Hepatocyte (in vitro differentiated cells): ENCODE results near the gene TMEM200B. TPM values are rescaled to one million over a fixed set of nuclear protein-coding genes. Genes with fewer than 3 reads are reported as not detected.

ENCODE experiments used
- DNase-seq: peaks from one replicate; pipeline ENCODE4 v3.0.0-alpha.2; 2016; ENCODE audit warnings: low spot score
- H2AFZ ChIP-seq: fragments of 200-600 bp; sonication (generic); 2 replicates; pipeline ENCODE4 v1.6.0; 2016; ENCODE audit warnings: antibody characterized with exemption, mild to moderate bottlenecking
- H3K27ac ChIP-seq: fragments of 200-600 bp; sonication (generic); 2 replicates; pipeline ENCODE4 v1.5.1; 2016; ENCODE audit warnings: mild to moderate bottlenecking
- H3K27me3 ChIP-seq: fragments of 200-600 bp; sonication (generic); 2 replicates; pipeline ENCODE4 v1.6.1; 2016
- H3K36me3 ChIP-seq: fragments of 200-600 bp; sonication (generic); replicated peaks from 2 replicates; pipeline ENCODE4 v1.5.1; 2016; ENCODE audit warnings: low read depth; ENCODE audit not compliant: insufficient read depth
- H3K4me1 ChIP-seq: fragments of 200-600 bp; sonication (generic); 2 replicates; pipeline ENCODE4 v1.5.1; 2016; ENCODE audit warnings: mild to moderate bottlenecking, moderate library complexity; ENCODE audit not compliant: insufficient read depth
- H3K4me2 ChIP-seq: fragments of 200-600 bp; sonication (generic); 2 replicates; pipeline ENCODE4 v1.6.0; 2016
- H3K4me3 ChIP-seq: fragments of 200-600 bp; sonication (generic); 2 replicates; pipeline ENCODE4 v1.5.1; 2016; ENCODE audit warnings: mild to moderate bottlenecking
- H3K79me2 ChIP-seq: fragments of 200-600 bp; sonication (generic); 2 replicates; pipeline ENCODE4 v1.6.0; 2017; ENCODE audit warnings: mild to moderate bottlenecking
- H3K9me2 ChIP-seq: fragments of 200-600 bp; sonication (generic); replicated peaks from 2 replicates; pipeline ENCODE4 v1.6.0; 2017; ENCODE audit warnings: mild to moderate bottlenecking; ENCODE audit not compliant: insufficient read depth
- H3K9me3 ChIP-seq: fragments of 200-600 bp; sonication (generic); 2 replicates; pipeline ENCODE4 v1.5.1; 2016; ENCODE audit warnings: low read depth, mild to moderate bottlenecking
- H4K20me1 ChIP-seq: fragments of 200-600 bp; sonication (generic); 2 replicates; pipeline ENCODE4 v1.6.0; 2016; ENCODE audit warnings: mild to moderate bottlenecking; ENCODE audit not compliant: insufficient read depth, poor library complexity, severe bottlenecking
- EZH2 ChIP-seq: fragments of 200-600 bp; sonication (generic); IDR thresholded peaks from 2 replicates; pipeline ENCODE4 v1.6.1; 2016; ENCODE audit warnings: antibody characterized with exemption, mild to moderate bottlenecking, borderline replicate concordance
- EZH2phosphoT487 ChIP-seq: fragments of 200-600 bp; sonication (generic); IDR thresholded peaks from one replicate; pipeline ENCODE4 v1.6.1; 2018; ENCODE audit warnings: antibody characterized with exemption, mild to moderate bottlenecking, low read depth, moderate library complexity; ENCODE audit not compliant: unreplicated experiment, severe bottlenecking
- WGBS: methylation state at CpG from one replicate; pipeline ENCODE4 v1.1.6; 2016; ENCODE audit warnings: low lambda C conversion rate; ENCODE audit errors: missing lambda C conversion rate; 5-methylcytosine and 5-hydroxymethylcytosine counted together
- polyA plus RNA-seq: library from polyadenylated mRNA; unstranded; fragments of >200 nt; fragmentation: Nextera tagmentation; extraction: Ambion mirVana; gene quantifications from 2 replicates; pipeline ENCODE4 v1.2.1, GENCODE V29; 2016
- total RNA-seq: library from RNA; depleted of rRNA; stranded (reverse); fragments of >200 nt; gene quantifications from 2 replicates; pipeline ENCODE4 v1.2.3, GENCODE V29; 2014
- TF ChIP-seq, protein P1 (sequence below): fragments of 200-600 bp; sonication (generic); IDR thresholded peaks from 2 replicates; pipeline ENCODE4 v1.5.1; 2016; ENCODE audit warnings: antibody characterized with exemption, mild to moderate bottlenecking; ENCODE audit not compliant: poor library complexity

The TMEM200B gene
- total and polyA plus RNA-seq, 2 experiments from 2014 or later, result 10.7 to 11.0 TPM

DNA sequence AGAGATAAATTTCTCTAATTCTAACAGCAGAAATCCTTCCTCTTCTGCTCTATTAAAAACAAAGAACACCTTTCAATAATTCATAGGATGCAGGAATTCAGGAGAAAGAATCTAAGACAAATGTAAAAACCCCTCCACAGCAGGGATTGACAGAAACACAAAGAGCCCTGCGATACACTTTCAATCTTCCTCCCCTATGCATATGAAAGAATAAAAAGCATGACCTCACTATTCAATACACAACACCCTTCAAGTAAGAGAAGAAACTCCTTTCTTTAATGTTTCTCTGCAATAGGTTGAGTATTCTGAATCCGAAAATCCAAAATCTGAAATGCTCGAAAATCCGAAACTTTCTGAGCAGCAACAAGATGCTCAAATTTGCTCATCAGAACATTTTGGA is 40.9 kb upstream of the TMEM200B start:
- no peaks in the 10 kb centered on the region for H3K36me3 ChIP-seq
- no peaks in the 10 kb centered on the region for H3K27me3 ChIP-seq
- H3K9me2 ChIP-seq, result no peaks in the 10 kb centered on the region
- H3K79me2 ChIP-seq, result peaks cover 97% of the 10 kb centered on the region
- H3K4me1 ChIP-seq, result peaks cover 34% of the 10 kb centered on the region
- no peak for TF ChIP-seq EZH2phosphoT487
- no peak for TF ChIP-seq EZH2
- TF ChIP-seq, protein P1, sequence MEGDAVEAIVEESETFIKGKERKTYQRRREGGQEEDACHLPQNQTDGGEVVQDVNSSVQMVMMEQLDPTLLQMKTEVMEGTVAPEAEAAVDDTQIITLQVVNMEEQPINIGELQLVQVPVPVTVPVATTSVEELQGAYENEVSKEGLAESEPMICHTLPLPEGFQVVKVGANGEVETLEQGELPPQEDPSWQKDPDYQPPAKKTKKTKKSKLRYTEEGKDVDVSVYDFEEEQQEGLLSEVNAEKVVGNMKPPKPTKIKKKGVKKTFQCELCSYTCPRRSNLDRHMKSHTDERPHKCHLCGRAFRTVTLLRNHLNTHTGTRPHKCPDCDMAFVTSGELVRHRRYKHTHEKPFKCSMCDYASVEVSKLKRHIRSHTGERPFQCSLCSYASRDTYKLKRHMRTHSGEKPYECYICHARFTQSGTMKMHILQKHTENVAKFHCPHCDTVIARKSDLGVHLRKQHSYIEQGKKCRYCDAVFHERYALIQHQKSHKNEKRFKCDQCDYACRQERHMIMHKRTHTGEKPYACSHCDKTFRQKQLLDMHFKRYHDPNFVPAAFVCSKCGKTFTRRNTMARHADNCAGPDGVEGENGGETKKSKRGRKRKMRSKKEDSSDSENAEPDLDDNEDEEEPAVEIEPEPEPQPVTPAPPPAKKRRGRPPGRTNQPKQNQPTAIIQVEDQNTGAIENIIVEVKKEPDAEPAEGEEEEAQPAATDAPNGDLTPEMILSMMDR, result no peak
- no peak overlapping the region for H3K4me2 ChIP-seq
- no peaks in the 10 kb centered on the region for H3K9me3 ChIP-seq
- H3K4me3 ChIP-seq, result no peak overlapping the region
- H3K27ac ChIP-seq, result peak overlapping the region; percentile 62
- WGBS, result 93% methylated on average over 4 of the region's 4 CpGs
- peaks cover 92% of the 10 kb centered on the region for H4K20me1 ChIP-seq
- no peak overlapping the region for H2AFZ ChIP-seq
- no peak for DNase-seq

DNA sequence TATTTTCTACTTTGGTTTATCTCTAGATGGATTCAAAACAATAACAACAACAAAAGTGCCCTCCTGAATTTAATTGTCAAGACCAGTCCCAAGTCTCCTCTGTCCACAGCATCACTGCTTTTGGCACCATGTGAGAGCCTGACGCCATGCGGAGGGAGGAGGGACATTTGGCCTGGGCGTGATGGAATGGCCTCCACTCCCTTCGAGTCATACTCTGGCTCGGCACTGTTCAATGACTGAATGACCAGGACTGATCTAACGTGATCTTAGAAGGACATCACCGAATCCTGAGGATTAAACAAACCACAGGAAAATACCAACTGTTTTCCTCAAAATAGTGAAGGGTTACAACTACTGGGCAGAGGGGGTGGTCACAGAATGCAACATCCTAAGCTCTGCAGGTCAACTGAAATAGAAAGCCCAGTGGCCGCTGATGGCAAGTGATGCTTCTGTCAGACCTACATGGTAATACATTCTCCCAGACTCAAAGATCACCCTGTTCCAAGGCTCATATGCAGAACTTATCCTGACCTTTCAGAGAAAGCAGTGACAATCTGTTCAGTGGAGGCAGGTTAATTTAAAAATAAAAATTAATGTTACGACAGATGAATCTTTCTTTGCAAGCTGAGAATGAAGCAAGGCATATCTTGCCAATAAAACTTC is 38.9 kb upstream of the TMEM200B start:
- Histone ChIP-seq H4K20me1 (peaks cover 73% of the 10 kb centered on the region), H3K9me2 (no peaks in the 10 kb centered on the region), H2AFZ (no peak overlapping the region), H3K27ac (peak overlapping the region; percentile 41), H3K9me3 (no peaks in the 10 kb centered on the region), H3K4me3 (no peak overlapping the region), H3K27me3 (no peaks in the 10 kb centered on the region), H3K4me1 (peaks cover 39% of the 10 kb centered on the region), H3K79me2 (peaks cover 95% of the 10 kb centered on the region), H3K36me3 (peaks cover 9% of the 10 kb centered on the region), H3K4me2 (no peak overlapping the region)
- TF ChIP-seq EZH2 (no peak), EZH2phosphoT487 (no peak)
- TF ChIP-seq, protein P1, result no peak
- WGBS, result 78% methylated on average over 9 of the region's 9 CpGs
- DNase-seq, result no peak

GRCh38 chr1:29162025-29162424 is 38.3 kb upstream of the TMEM200B start:
- Histone ChIP-seq H3K9me3 (no peaks in the 10 kb centered on the region), H3K4me3 (no peak overlapping the region), H3K4me1 (peaks cover 44% of the 10 kb centered on the region), H3K4me2 (no peak overlapping the region), H3K9me2 (no peaks in the 10 kb centered on the region), H3K36me3 (peaks cover 9% of the 10 kb centered on the region), H3K27me3 (no peaks in the 10 kb centered on the region), H3K27ac (peak overlapping the region; percentile 41), H2AFZ (no peak overlapping the region), H3K79me2 (peaks cover 89% of the 10 kb centered on the region), H4K20me1 (peaks cover 67% of the 10 kb centered on the region)
- 46% methylated on average over 4 of the region's 4 CpGs for WGBS
- TF ChIP-seq EZH2phosphoT487 (no peak), EZH2 (no peak)
- TF ChIP-seq, protein P1, result no peak
- no peak for DNase-seq

- no peak overlapping the region for H3K4me3 ChIP-seq
- no peaks in the 10 kb centered on the region for H3K9me3 ChIP-seq
- H3K27me3 ChIP-seq, result no peaks in the 10 kb centered on the region
- no peak for DNase-seq
- peaks cover 85% of the 10 kb centered on the region for H3K79me2 ChIP-seq
- peaks cover 51% of the 10 kb centered on the region for H4K20me1 ChIP-seq
- 97% methylated on average over 3 of the region's 3 CpGs for WGBS
- TF ChIP-seq, protein P1, result no peak
- TF ChIP-seq EZH2 (no peak), EZH2phosphoT487 (no peak)
- H3K4me1 ChIP-seq, result peaks cover 44% of the 10 kb centered on the region
- H2AFZ ChIP-seq, result no peak overlapping the region
- no peak overlapping the region for H3K4me2 ChIP-seq
- H3K9me2 ChIP-seq, result no peaks in the 10 kb centered on the region
- H3K36me3 ChIP-seq, result peaks cover 9% of the 10 kb centered on the region
- no peak overlapping the region for H3K27ac ChIP-seq
Observed at GRCh38 chr1:29159773-29160172, 36.1 kb upstream of the TMEM200B start.
